Measurements from ENCODE around the gene UFC1. TPM values are rescaled to one million over a fixed set of nuclear protein-coding genes. Genes with fewer than 3 reads are reported as not detected.

The UFC1 gene
- total RNA-seq, 1 donor from 2014 or later: 89.4 TPM

- Mint-ChIP-seq H3K27me3 (ENCODE audit: low read depth) (no peaks in the 10 kb centered on the region), H3K27ac (ENCODE audit: unreplicated experiment) (no peak overlapping the region), H3K36me3 (ENCODE audit: low read depth) (peaks cover 13% of the 10 kb centered on the region), H3K4me3 (ENCODE audit: unreplicated experiment) (no peak overlapping the region), H3K9me3 (ENCODE audit: low read depth) (no peaks in the 10 kb centered on the region), H3K4me1 (ENCODE audit: low read depth) (peaks cover 46% of the 10 kb centered on the region)
- no peak for DNase-seq (ENCODE audit: low spot score)
- TF ChIP-seq, protein P1, sequence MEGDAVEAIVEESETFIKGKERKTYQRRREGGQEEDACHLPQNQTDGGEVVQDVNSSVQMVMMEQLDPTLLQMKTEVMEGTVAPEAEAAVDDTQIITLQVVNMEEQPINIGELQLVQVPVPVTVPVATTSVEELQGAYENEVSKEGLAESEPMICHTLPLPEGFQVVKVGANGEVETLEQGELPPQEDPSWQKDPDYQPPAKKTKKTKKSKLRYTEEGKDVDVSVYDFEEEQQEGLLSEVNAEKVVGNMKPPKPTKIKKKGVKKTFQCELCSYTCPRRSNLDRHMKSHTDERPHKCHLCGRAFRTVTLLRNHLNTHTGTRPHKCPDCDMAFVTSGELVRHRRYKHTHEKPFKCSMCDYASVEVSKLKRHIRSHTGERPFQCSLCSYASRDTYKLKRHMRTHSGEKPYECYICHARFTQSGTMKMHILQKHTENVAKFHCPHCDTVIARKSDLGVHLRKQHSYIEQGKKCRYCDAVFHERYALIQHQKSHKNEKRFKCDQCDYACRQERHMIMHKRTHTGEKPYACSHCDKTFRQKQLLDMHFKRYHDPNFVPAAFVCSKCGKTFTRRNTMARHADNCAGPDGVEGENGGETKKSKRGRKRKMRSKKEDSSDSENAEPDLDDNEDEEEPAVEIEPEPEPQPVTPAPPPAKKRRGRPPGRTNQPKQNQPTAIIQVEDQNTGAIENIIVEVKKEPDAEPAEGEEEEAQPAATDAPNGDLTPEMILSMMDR (IDR thresholded peaks at IDR 0.05): no peak
Measured at GRCh38 chr1:161161652-161162051, 7.9 kb downstream of the UFC1 start.

DNA sequence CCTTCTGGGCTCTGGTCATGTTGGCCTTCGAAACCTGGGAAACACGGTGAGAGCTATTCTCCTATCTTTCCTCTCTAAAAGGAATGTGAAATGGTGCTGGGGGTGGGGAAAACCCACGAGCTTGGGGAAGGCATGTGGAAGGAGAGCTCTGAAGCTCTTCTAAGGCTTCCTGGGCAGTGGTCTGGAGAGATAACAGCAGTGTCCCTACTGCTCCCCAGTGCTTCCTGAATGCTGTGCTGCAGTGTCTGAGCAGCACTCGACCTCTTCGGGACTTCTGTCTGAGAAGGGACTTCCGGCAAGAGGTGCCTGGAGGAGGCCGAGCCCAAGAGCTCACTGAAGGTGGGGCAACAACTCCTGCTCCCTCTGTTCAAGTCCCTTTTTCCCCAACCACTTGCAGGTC, 8.3 kb downstream of the UFC1 start:
- Mint-ChIP-seq H3K4me1 (ENCODE audit: low read depth) (peaks cover 48% of the 10 kb centered on the region), H3K4me3 (ENCODE audit: unreplicated experiment) (no peak overlapping the region), H3K9me3 (ENCODE audit: low read depth) (no peaks in the 10 kb centered on the region), H3K27ac (ENCODE audit: unreplicated experiment) (no peak overlapping the region), H3K36me3 (ENCODE audit: low read depth) (peaks cover 12% of the 10 kb centered on the region), H3K27me3 (ENCODE audit: low read depth) (no peaks in the 10 kb centered on the region)
- TF ChIP-seq, protein P1 (IDR thresholded peaks at IDR 0.05): no peak
- DNase-seq (ENCODE audit: low spot score): peak; percentile 67

DNA sequence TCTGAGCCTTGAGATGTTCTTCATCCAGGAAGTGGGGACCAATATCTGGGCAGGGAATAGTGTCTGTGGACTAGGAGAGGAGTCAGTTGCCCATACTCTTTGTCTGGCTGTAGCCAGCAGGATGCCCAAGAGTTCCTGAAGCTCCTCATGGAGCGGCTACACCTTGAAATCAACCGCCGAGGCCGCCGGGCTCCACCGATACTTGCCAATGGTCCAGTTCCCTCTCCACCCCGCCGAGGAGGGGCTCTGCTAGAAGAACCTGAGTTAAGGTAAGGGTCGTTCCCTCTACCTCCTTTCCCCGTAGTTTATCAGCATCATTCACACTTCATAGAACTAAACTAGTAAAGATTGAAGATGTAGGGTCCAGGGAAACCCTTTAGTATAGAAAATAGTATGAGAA, 9.0 kb downstream of the UFC1 start:
- peaks cover 8% of the 10 kb centered on the region for H3K36me3 Mint-ChIP-seq (ENCODE audit: low read depth)
- DNase-seq (ENCODE audit: low spot score): peak; percentile 75
- no peaks in the 10 kb centered on the region for H3K9me3 Mint-ChIP-seq (ENCODE audit: low read depth)
- TF ChIP-seq, protein P1 (IDR thresholded peaks at IDR 0.05): no peak
- H3K27ac Mint-ChIP-seq (ENCODE audit: unreplicated experiment): peak overlapping the region; percentile 74
- H3K4me3 Mint-ChIP-seq (ENCODE audit: unreplicated experiment): no peak overlapping the region
- no peaks in the 10 kb centered on the region for H3K27me3 Mint-ChIP-seq (ENCODE audit: low read depth)
- peaks cover 54% of the 10 kb centered on the region for H3K4me1 Mint-ChIP-seq (ENCODE audit: low read depth)

DNA sequence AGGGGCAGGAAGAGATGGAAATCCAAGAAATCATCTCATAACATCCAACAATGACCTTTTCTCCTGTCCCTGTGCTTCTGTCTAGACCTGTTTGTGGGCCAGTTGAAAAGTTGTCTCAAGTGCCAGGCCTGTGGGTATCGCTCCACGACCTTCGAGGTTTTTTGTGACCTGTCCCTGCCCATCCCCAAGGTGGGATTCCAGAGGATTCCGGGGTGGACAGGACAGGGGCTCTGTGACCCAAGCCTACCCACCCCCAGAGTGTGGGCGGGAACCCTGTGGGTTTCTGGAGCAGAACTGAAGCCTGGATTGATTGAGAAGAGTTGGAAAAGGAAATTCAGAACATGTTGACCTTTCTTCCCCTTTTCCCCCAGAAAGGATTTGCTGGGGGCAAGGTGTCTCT, 10.0 kb downstream of the UFC1 start:
- TF ChIP-seq, protein P1 (IDR thresholded peaks at IDR 0.05): no peak
- DNase-seq (ENCODE audit: low spot score): no peak
- Mint-ChIP-seq H3K27ac (ENCODE audit: unreplicated experiment) (peak overlapping the region; percentile 38), H3K9me3 (ENCODE audit: low read depth) (no peaks in the 10 kb centered on the region), H3K4me3 (ENCODE audit: unreplicated experiment) (no peak overlapping the region), H3K36me3 (ENCODE audit: low read depth) (peaks cover 8% of the 10 kb centered on the region), H3K4me1 (ENCODE audit: low read depth) (peaks cover 56% of the 10 kb centered on the region), H3K27me3 (ENCODE audit: low read depth) (no peaks in the 10 kb centered on the region)

DNA sequence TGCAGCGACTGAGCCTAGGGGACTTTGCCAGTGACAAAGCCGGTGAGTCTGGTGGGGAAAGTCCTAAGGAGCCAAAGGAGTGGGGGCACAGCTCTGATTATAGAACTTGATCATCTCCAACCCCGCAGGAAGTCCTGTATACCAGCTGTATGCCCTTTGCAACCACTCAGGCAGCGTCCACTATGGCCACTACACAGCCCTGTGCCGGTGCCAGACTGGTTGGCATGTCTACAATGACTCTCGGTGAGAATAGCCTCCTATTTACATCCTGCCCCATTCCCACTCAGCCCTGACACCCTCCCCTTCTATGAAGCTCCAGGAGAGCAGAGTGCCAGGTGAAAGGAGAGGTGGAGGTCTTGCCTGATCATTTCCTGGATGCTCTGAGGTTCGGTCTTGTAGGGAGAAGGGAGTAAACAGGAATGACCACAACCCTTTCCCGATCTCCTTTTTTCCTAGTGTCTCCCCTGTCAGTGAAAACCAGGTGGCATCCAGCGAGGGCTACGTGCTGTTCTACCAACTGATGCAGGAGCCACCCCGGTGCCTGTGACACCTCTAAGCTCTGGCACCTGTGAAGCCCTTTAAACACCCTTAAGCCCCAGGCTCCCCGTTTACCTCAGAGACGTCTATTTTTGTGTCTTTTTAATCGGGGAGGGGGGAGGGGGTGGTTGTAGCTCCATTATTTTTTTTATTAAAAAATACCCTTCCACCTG, 11.3 kb downstream of the UFC1 start:
- no peaks in the 10 kb centered on the region for H3K9me3 Mint-ChIP-seq (ENCODE audit: low read depth)
- H3K4me3 Mint-ChIP-seq (ENCODE audit: unreplicated experiment): peak overlapping the region; percentile 89
- no peaks in the 10 kb centered on the region for H3K27me3 Mint-ChIP-seq (ENCODE audit: low read depth)
- DNase-seq (ENCODE audit: low spot score): no peak
- H3K27ac Mint-ChIP-seq (ENCODE audit: unreplicated experiment): peak overlapping the region; percentile 99
- H3K4me1 Mint-ChIP-seq (ENCODE audit: low read depth): peaks cover 47% of the 10 kb centered on the region
- TF ChIP-seq, protein P1 (IDR thresholded peaks at IDR 0.05): no peak
- peaks cover 11% of the 10 kb centered on the region for H3K36me3 Mint-ChIP-seq (ENCODE audit: low read depth)
